Skeletal muscle tissue (tissue), 4 donors: ENCODE results near the gene CAPN3. TPM values are rescaled to one million over a fixed set of nuclear protein-coding genes. Genes with fewer than 3 reads are reported as not detected.
A peak's percentile ranks its signal among the peaks of the same experiment; 100 is the strongest.

ENCODE experiments used
- H3K27ac ChIP-seq: one replicate; pipeline ENCODE4 v1.7.0; 2013; ENCODE audit warnings: mild to moderate bottlenecking, low read depth, low read length, inconsistent platforms
- H3K27me3 ChIP-seq, 3 donors: one replicate each; pipeline ENCODE4 v1.7.0; 2013; ENCODE audit warnings: low read length in 3 of 3; ENCODE audit not compliant: control insufficient read depth in 3 of 3, insufficient read depth in 3 of 3
- H3K36me3 ChIP-seq, 3 donors: one replicate each; pipeline ENCODE4 v1.7.0; 2013; ENCODE audit warnings: low read length in 3 of 3; ENCODE audit not compliant: control insufficient read depth in 3 of 3, insufficient read depth in 3 of 3
- H3K4me1 ChIP-seq, 3 donors: one replicate each; pipeline ENCODE4 v1.7.0; 2013; ENCODE audit warnings: low read length in 3 of 3, mild to moderate bottlenecking in 3 of 3; ENCODE audit not compliant: control insufficient read depth in 3 of 3, insufficient read depth in 3 of 3
- H3K4me3 ChIP-seq, 3 donors: one replicate each; pipeline ENCODE4 v1.7.0; 2013; ENCODE audit warnings: low read length in 3 of 3
- H3K9ac ChIP-seq, 3 donors: one replicate each; pipeline ENCODE4 v1.7.0; 2013; ENCODE audit warnings: low read length in 3 of 3, mild to moderate bottlenecking in 3 of 3, moderate library complexity in 2 of 3, low read depth in 1 of 3
- H3K9me3 ChIP-seq, 3 donors: one replicate each; pipeline ENCODE4 v1.7.0; 2013; ENCODE audit warnings: low read length in 3 of 3; ENCODE audit not compliant: control insufficient read depth in 3 of 3
- total RNA-seq: library from RNA; depleted of rRNA; stranded (reverse); fragments of >200 nt; gene quantifications from one replicate; pipeline ENCODE4 v1.2.3, GENCODE V29; 2014
- donor health status: Osteomylitis.

Gene CAPN3
- total RNA-seq, 1 donor from 2014 or later: 675 TPM

GRCh38 chr15:42364529-42364928, 5.2 kb downstream of the CAPN3 start:
- H3K27me3 ChIP-seq: no peaks in the 10 kb centered on the region
- no peak overlapping the region for H3K27ac ChIP-seq
- peak overlapping the region in 1 of 3 donors; percentile 28 for H3K9ac ChIP-seq
- H3K36me3 ChIP-seq: peaks cover 16 to 30% (median 22%) of the 10 kb centered on the region in 3 donors
- no peaks in the 10 kb centered on the region for H3K9me3 ChIP-seq
- H3K4me3 ChIP-seq: peak overlapping the region; percentile 40 to 50 (median 44)
- H3K4me1 ChIP-seq: peaks cover 55 to 70% (median 65%) of the 10 kb centered on the region in 3 donors

DNA sequence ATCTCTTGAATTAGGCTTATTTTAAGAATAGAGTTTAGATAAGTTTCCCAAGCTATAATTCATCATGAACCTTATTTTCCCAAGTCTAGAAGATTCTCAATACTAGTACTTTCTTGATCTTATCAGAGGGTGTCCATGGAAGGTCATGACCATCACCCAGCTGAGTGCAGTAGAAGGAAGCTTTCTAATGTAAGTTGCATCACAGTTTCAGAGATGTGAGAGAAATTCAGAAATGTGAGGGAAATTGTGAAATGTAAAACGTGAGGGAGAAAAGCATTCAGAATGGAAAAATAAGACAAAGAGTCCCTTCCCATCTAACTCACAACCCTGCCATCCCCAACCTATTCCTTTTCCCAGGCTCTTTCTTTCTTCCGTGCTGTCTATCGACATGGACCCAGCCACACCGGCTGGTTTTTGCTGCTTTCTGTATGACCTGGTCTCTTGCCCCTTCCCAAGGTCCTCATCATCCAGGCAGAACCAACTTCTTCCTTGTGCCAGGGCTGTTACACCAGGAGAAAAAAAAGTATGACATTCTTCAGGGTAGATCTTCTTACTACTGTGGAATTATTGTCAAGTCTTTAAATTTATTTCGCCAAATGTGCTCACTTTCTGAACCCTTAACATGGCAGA, 6.7 kb downstream of the CAPN3 start:
- H3K9me3 ChIP-seq: no peaks in the 10 kb centered on the region
- H3K9ac ChIP-seq: no peak overlapping the region
- peak overlapping the region; percentile 12 for H3K27ac ChIP-seq
- peaks cover 62 to 78% (median 73%) of the 10 kb centered on the region in 3 donors for H3K4me1 ChIP-seq
- peak overlapping the region in 2 of 3 donors; percentile 44 to 50 for H3K4me3 ChIP-seq
- peaks cover 16 to 30% (median 22%) of the 10 kb centered on the region in 3 donors for H3K36me3 ChIP-seq
- no peaks in the 10 kb centered on the region for H3K27me3 ChIP-seq

GRCh38 chr15:42367041-42367440, 7.7 kb downstream of the CAPN3 start:
- Histone ChIP-seq H3K9me3 (no peaks in the 10 kb centered on the region), H3K9ac (peak overlapping the region in 1 of 3 donors; percentile 55), H3K4me1 (peaks cover 62 to 74% (median 68%) of the 10 kb centered on the region in 3 donors), H3K27ac (peak overlapping the region; percentile 12), H3K27me3 (no peaks in the 10 kb centered on the region), H3K36me3 (peaks cover 11 to 33% (median 18%) of the 10 kb centered on the region in 3 donors), H3K4me3 (peak overlapping the region; percentile 26 to 37 (median 30))

GRCh38 chr15:42368096-42368495, 8.8 kb downstream of the CAPN3 start:
- Histone ChIP-seq H3K4me3 (peak overlapping the region in 2 of 3 donors; percentile 11 to 20), H3K27ac (peak overlapping the region; percentile 6), H3K9me3 (no peaks in the 10 kb centered on the region), H3K9ac (no peak overlapping the region), H3K27me3 (no peaks in the 10 kb centered on the region), H3K36me3 (peaks cover 11 to 28% (median 16%) of the 10 kb centered on the region in 3 donors), H3K4me1 (peaks cover 55 to 66% (median 65%) of the 10 kb centered on the region in 3 donors)

GRCh38 chr15:42371096-42371495, 11.8 kb downstream of the CAPN3 start:
- Histone ChIP-seq H3K4me3 (no peak overlapping the region), H3K27ac (peak overlapping the region; percentile 28), H3K4me1 (peaks cover 47 to 58% (median 54%) of the 10 kb centered on the region in 3 donors), H3K9ac (no peak overlapping the region), H3K9me3 (no peaks in the 10 kb centered on the region), H3K36me3 (peaks cover 7 to 20% (median 16%) of the 10 kb centered on the region in 3 donors), H3K27me3 (no peaks in the 10 kb centered on the region)

- Histone ChIP-seq H3K27ac (no peak overlapping the region), H3K36me3 (peaks cover 7 to 16% (median 12%) of the 10 kb centered on the region in 3 donors), H3K9me3 (peaks cover 0 to 3% (median 0%) of the 10 kb centered on the region in 3 donors), H3K27me3 (no peaks in the 10 kb centered on the region), H3K4me3 (no peak overlapping the region), H3K9ac (peak overlapping the region in 2 of 3 donors; percentile 40 to 57), H3K4me1 (peaks cover 36 to 44% (median 39%) of the 10 kb centered on the region in 3 donors)
Observed at GRCh38 chr15:42373274-42373673, 14.0 kb downstream of the CAPN3 start.

DNA sequence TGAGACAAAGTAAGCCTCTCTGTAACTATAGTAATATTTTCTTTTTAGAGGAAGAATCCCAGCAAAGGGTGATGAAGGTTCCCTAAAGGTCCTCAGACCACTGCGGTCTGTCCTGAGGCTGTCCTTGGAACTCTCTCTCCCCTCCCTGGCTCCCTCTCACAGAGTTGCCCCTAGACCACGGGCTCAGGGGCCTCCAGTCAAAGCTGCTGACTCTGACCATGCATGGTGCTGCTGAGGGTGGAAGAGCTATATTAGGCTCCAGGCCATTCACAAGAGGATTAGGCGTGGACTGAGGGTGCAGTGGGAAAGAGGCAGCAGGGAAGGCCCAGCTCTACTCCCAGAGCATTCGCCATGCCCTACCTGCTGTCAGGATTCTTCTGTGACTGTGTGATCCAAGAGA, 14.6 kb downstream of the CAPN3 start:
- Histone ChIP-seq H3K27ac (peak overlapping the region; percentile 32), H3K36me3 (peaks cover 7 to 12% (median 9%) of the 10 kb centered on the region in 3 donors), H3K27me3 (no peaks in the 10 kb centered on the region), H3K9me3 (peaks cover 0 to 3% (median 0%) of the 10 kb centered on the region in 3 donors), H3K4me3 (no peak overlapping the region), H3K9ac (no peak overlapping the region), H3K4me1 (peaks cover 31 to 37% (median 33%) of the 10 kb centered on the region in 3 donors)

DNA sequence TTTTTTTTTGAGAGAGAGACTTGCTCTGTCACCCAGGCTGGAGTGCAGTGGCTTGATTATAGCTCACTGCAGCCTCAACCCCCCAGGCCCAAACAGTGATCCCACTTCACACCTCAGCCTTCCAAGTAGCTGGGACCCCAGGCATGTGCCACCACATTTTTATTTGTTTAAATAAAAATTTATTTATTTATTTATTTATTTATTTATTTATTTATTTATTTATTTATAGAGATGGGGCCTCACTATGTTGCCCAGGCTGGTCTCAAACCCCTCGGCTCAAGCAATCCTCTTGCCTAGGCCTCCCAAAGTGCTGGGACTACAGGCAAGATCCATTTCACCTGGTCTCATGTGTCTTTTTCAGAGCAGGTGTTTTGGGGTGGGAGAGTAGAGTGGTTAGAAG, 15.5 kb downstream of the CAPN3 start:
- peaks cover 0 to 3% (median 0%) of the 10 kb centered on the region in 3 donors for H3K9me3 ChIP-seq
- peaks cover 24 to 28% (median 25%) of the 10 kb centered on the region in 3 donors for H3K4me1 ChIP-seq
- no peak overlapping the region for H3K4me3 ChIP-seq
- H3K9ac ChIP-seq: peak overlapping the region in 1 of 3 donors; percentile 61
- H3K27me3 ChIP-seq: no peaks in the 10 kb centered on the region
- H3K36me3 ChIP-seq: peaks cover 5 to 10% (median 9%) of the 10 kb centered on the region in 3 donors
- no peak overlapping the region for H3K27ac ChIP-seq

DNA sequence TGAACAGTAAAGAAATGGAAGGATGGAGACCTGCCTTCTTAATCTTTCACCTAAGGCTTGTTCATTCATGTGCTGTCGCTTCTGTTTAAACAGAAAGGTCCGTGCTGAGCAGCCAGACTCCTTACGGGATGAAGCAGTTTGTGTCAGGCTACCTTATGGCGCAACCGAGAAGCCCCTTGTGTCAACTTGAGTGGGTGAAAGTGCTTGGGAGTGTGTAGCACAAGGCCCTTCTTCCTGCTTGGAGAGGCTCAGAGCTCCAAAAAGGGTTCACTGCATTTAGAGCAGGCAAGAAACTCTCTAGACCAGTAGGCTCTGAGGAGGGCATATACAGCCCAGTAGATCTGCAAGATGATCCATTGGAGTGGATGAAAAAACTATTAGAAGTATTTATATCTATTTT, 16.0 kb downstream of the CAPN3 start:
- H3K27me3 ChIP-seq: no peaks in the 10 kb centered on the region
- peaks cover 20 to 25% (median 24%) of the 10 kb centered on the region in 3 donors for H3K4me1 ChIP-seq
- H3K9me3 ChIP-seq: peaks cover 0 to 3% (median 0%) of the 10 kb centered on the region in 3 donors
- H3K9ac ChIP-seq: peak overlapping the region in 1 of 3 donors; percentile 61
- no peak overlapping the region for H3K4me3 ChIP-seq
- peaks cover 5 to 10% (median 9%) of the 10 kb centered on the region in 3 donors for H3K36me3 ChIP-seq
- no peak overlapping the region for H3K27ac ChIP-seq

DNA sequence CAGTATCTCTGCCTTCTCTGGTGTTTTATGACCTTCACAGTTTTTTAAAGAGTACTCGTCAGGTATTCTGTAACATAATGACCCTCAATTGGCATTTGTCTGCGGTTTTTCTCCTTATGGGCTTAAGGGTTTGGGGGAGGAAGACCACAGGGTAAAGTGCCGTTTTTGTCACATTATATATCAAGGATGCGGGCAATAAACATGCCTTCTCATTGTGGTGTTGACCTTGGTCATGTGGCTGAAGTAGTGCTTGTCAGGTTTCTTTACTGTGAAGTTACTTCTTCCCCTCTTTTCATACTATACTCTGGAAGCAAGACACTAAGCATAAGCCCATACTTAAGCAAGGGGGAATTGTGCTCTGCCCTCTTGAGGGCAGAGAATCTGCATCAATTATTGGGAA, 16.6 kb downstream of the CAPN3 start:
- Histone ChIP-seq H3K27ac (peak overlapping the region; percentile 8), H3K9me3 (peaks cover 0 to 3% (median 0%) of the 10 kb centered on the region in 3 donors), H3K4me3 (peak overlapping the region in 1 of 3 donors; percentile 19)

More for the DNA sequence above, 16.6 kb downstream of the CAPN3 start:
- no peaks in the 10 kb centered on the region for H3K27me3 ChIP-seq
- peaks cover 20 to 24% (median 21%) of the 10 kb centered on the region in 3 donors for H3K4me1 ChIP-seq
- H3K36me3 ChIP-seq: peaks cover 5 to 10% (median 9%) of the 10 kb centered on the region in 3 donors
- peak overlapping the region in 1 of 3 donors; percentile 50 for H3K9ac ChIP-seq
